Immature natural killer cell (primary cell): ENCODE data around the gene PAX2. TPM values are rescaled to one million over a fixed set of nuclear protein-coding genes. Genes with fewer than 3 reads are reported as not detected.

Experiments
- DNase-seq, 3 donors: peaks; one replicate each; pipeline ENCODE4 v3.0.0; 2022; ENCODE audit warnings: mixed read lengths in 1 of 3
- H3K27ac Mint-ChIP-seq, 6 donors: one replicate each; pipeline ENCODE4 v1.8.0; 2020; ENCODE audit warnings: mixed read lengths in 6 of 6, mild to moderate bottlenecking in 5 of 6, inconsistent platforms in 4 of 6, moderate library complexity in 3 of 6
- H3K27me3 Mint-ChIP-seq, 3 donors: one replicate each; pipeline ENCODE4 v1.8.0; 2020 to 2021; ENCODE audit warnings: low read depth in 3 of 3, mild to moderate bottlenecking in 3 of 3, mixed read lengths in 3 of 3, moderate library complexity in 3 of 3, inconsistent platforms in 1 of 3
- H3K36me3 Mint-ChIP-seq, 3 donors: one replicate each; pipeline ENCODE4 v1.8.0; 2020; ENCODE audit warnings: mixed read lengths in 3 of 3, inconsistent platforms in 2 of 3, mild to moderate bottlenecking in 2 of 3
- H3K4me1 Mint-ChIP-seq, 2 donors: one replicate each; pipeline ENCODE4 v1.8.0; 2020; ENCODE audit warnings: inconsistent platforms in 2 of 2, mild to moderate bottlenecking in 2 of 2, mixed read lengths in 2 of 2, moderate library complexity in 1 of 2
- H3K4me3 Mint-ChIP-seq, 5 donors: one replicate each; pipeline ENCODE4 v1.8.0; 2020; ENCODE audit warnings: mild to moderate bottlenecking in 5 of 5, mixed read lengths in 5 of 5, inconsistent platforms in 3 of 5, moderate library complexity in 3 of 5
- H3K9me3 Mint-ChIP-seq, 6 donors: one replicate each; pipeline ENCODE4 v1.8.0; 2020; ENCODE audit warnings: mild to moderate bottlenecking in 6 of 6, mixed read lengths in 6 of 6, inconsistent platforms in 4 of 6, moderate library complexity in 3 of 6
- polyA plus RNA-seq, 3 donors: library from polyadenylated mRNA; unstranded; fragments of 300-500 nt; fragmentation: Illumina TruSeq; gene quantifications; one replicate each; pipeline ENCODE4 v1.2.3, GENCODE V29; 2021

PAX2 gene
- polyA plus RNA-seq, 3 donors from 2014 or later = not detected

DNA sequence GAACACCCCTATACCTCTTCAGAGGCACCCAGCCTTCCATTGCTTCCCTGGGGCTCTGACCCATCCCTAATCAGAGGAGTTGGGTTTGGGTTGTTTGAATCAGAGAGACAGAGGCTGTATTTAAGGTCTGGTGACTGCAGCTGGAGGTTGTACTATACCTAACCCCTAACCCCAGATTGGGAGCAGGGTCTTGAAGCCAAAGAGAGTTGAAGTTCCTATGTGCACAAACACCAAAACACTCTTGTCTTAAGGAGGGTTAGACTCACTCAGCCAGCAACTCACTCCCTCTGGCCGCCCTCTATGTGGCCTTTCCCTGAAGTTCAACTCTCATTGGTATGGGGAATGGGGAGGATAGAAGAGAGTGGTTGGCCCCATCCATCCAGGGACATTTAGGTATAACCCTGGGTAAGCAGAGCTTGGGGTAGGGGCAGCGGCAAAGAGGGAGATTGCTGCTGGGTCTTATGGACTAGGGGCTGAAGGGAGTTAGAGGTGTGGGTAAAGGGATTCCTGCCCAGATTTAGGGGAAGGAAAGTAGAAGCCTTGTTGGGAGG lies 80.0 kb downstream of the PAX2 start:
- Mint-ChIP-seq H3K36me3 (no peaks in the 10 kb centered on the region), H3K27me3 (peaks cover 19 to 45% (median 34%) of the 10 kb centered on the region in 3 donors), H3K9me3 (peaks cover 0 to 1% (median 0%) of the 10 kb centered on the region in 6 donors), H3K27ac (no peak overlapping the region), H3K4me1 (peaks cover 24 to 30% of the 10 kb centered on the region in 2 donors), H3K4me3 (peak overlapping the region in 4 of 5 donors; percentile 1 to 45 (median 36))
- no peak for DNase-seq

DNA sequence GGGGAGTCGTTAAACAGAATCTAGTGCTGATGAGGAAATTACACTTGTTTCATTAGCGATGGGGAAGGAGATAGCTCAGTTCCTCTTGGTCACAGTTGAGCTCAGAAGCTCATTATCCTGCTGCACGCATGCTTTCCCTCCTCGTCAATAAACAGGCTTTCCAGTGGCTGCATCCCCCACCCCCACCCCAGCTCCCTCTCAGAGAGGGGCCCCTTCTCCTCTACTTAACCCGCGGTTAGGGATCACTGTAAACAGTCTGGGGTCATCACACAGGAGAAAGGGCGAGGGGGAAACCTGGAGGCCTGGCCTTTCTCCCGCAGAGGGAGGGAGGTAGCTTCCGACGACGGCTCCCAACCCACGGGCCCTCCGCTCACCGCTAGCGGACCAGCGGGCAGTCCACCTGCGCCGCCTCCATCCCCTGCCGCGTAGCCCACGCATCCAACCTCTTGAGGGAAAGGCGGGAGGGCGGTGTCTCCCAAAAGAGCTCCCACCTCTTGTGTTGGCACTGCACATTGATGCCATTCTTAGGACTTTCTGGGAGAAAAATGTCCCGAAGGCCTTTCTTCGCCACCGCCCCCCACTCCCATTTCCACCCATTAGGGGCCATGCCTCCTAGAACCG lies 80.8 kb downstream of the PAX2 start:
- Mint-ChIP-seq H3K27ac (no peak overlapping the region), H3K4me1 (peaks cover 30 to 35% of the 10 kb centered on the region in 2 donors), H3K36me3 (no peaks in the 10 kb centered on the region), H3K4me3 (peak overlapping the region in 3 of 5 donors; percentile 3 to 32 (median 15)), H3K9me3 (peaks cover 0 to 1% (median 0%) of the 10 kb centered on the region in 6 donors), H3K27me3 (peaks cover 23 to 52% (median 41%) of the 10 kb centered on the region in 3 donors)
- no peak for DNase-seq

- H3K4me3 Mint-ChIP-seq = peak overlapping the region; percentile 25 to 88 (median 48)
- no peak for DNase-seq
- peaks cover 31 to 35% of the 10 kb centered on the region in 2 donors for H3K4me1 Mint-ChIP-seq
- no peak overlapping the region for H3K27ac Mint-ChIP-seq
- no peaks in the 10 kb centered on the region for H3K36me3 Mint-ChIP-seq
- peaks cover 25 to 56% (median 43%) of the 10 kb centered on the region in 3 donors for H3K27me3 Mint-ChIP-seq
- H3K9me3 Mint-ChIP-seq = peaks cover 0 to 1% (median 0%) of the 10 kb centered on the region in 6 donors
Measured at GRCh38 chr10:100826661-100826982, 81.2 kb downstream of the PAX2 start.

DNA sequence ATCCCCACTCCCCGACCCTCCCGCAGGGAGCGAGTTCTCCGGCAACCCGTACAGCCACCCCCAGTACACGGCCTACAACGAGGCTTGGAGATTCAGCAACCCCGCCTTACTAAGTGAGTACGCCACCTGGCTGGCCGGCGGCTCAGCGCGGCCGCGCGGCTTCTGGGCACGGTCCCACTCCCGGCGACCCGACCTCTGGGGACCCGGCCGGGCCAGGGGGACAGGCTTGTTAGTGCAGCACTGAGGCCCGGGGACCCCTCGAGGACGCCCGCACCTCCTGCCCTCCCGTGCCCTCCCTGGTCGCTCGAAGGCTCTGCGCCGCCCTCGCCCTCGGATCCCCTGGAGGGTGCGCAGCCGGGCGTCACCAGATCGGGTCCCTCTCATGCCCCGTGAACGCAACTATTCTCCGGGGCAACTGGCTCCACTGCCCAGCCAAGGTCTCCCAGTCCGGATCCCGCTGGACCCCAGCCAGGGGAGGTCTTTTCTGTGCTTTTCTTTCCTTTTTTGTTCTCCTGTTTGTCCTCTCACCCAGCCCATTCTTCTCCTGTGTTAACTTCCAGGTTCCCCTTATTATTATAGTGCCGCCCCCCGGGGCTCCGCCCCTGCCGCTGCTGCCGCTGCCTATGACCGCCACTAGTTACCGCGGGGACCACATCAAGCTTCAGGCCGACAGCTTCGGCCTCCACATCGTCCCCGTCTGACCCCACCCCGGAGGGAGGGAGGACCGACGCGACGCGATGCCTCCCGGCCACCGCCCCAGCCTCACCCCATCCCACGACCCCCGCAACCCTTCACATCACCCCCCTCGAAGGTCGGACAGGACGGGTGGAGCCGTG lies 81.8 kb downstream of the PAX2 start:
- peaks cover 0 to 1% (median 0%) of the 10 kb centered on the region in 6 donors for H3K9me3 Mint-ChIP-seq
- H3K27me3 Mint-ChIP-seq = peaks cover 26 to 58% (median 40%) of the 10 kb centered on the region in 3 donors
- H3K27ac Mint-ChIP-seq = no peak overlapping the region
- H3K36me3 Mint-ChIP-seq = no peaks in the 10 kb centered on the region
- peak overlapping the region; percentile 81 to 91 (median 83) for H3K4me3 Mint-ChIP-seq
- DNase-seq = peak in 2 of 3 donors; percentile 21 to 24
- peaks cover 31 to 35% of the 10 kb centered on the region in 2 donors for H3K4me1 Mint-ChIP-seq

DNA sequence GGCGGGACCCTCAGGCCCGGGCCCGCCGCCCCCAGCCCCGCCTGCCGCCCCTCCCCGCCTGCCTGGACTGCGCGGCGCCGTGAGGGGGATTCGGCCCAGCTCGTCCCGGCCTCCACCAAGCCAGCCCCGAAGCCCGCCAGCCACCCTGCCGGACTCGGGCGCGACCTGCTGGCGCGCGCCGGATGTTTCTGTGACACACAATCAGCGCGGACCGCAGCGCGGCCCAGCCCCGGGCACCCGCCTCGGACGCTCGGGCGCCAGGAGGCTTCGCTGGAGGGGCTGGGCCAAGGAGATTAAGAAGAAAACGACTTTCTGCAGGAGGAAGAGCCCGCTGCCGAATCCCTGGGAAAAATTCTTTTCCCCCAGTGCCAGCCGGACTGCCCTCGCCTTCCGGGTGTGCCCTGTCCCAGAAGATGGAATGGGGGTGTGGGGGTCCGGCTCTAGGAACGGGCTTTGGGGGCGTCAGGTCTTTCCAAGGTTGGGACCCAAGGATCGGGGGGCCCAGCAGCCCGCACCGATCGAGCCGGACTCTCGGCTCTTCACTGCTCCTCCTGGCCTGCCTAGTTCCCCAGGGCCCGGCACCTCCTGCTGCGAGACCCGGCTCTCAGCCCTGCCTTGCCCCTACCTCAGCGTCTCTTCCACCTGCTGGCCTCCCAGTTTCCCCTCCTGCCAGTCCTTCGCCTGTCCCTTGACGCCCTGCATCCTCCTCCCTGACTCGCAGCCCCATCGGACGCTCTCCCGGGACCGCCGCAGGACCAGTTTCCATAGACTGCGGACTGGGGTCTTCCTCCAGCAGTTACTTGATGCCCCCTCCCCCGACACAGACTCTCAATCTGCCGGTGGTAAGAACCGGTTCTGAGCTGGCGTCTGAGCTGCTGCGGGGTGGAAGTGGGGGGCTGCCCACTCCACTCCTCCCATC lies 82.7 kb downstream of the PAX2 start:
- Mint-ChIP-seq H3K9me3 (no peaks in the 10 kb centered on the region), H3K4me3 (peak overlapping the region; percentile 82 to 88 (median 86)), H3K36me3 (no peaks in the 10 kb centered on the region), H3K27me3 (peaks cover 29 to 53% (median 39%) of the 10 kb centered on the region in 3 donors), H3K4me1 (peaks cover 31 to 35% of the 10 kb centered on the region in 2 donors), H3K27ac (peak overlapping the region in 2 of 6 donors; percentile 19 to 44)
- DNase-seq = peak; percentile 17 to 35 (median 30)

DNA sequence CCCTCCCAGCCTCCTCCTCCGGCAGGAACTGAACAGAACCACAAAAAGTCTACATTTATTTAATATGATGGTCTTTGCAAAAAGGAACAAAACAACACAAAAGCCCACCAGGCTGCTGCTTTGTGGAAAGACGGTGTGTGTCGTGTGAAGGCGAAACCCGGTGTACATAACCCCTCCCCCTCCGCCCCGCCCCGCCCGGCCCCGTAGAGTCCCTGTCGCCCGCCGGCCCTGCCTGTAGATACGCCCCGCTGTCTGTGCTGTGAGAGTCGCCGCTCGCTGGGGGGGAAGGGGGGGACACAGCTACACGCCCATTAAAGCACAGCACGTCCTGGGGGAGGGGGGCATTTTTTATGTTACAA lies 83.3 kb downstream of the PAX2 start:
- peak in 2 of 3 donors; percentile 3 to 14 for DNase-seq
- peaks cover 31 to 35% of the 10 kb centered on the region in 2 donors for H3K4me1 Mint-ChIP-seq
- H3K27me3 Mint-ChIP-seq = peaks cover 30 to 55% (median 33%) of the 10 kb centered on the region in 3 donors
- H3K4me3 Mint-ChIP-seq = peak overlapping the region; percentile 82 to 88 (median 86)
- H3K27ac Mint-ChIP-seq = peak overlapping the region in 2 of 6 donors; percentile 19 to 44
- H3K9me3 Mint-ChIP-seq = no peaks in the 10 kb centered on the region
- H3K36me3 Mint-ChIP-seq = no peaks in the 10 kb centered on the region

- Mint-ChIP-seq H3K9me3 (no peaks in the 10 kb centered on the region), H3K4me1 (peaks cover 31 to 35% of the 10 kb centered on the region in 2 donors), H3K27me3 (peaks cover 30 to 50% (median 30%) of the 10 kb centered on the region in 3 donors), H3K36me3 (no peaks in the 10 kb centered on the region), H3K4me3 (peak overlapping the region; percentile 82 to 88 (median 88)), H3K27ac (peak overlapping the region in 2 of 6 donors; percentile 44 to 65)
- DNase-seq = peak in 1 of 3 donors; percentile 1
Measured at GRCh38 chr10:100829097-100829870, 83.9 kb downstream of the PAX2 start.

DNA sequence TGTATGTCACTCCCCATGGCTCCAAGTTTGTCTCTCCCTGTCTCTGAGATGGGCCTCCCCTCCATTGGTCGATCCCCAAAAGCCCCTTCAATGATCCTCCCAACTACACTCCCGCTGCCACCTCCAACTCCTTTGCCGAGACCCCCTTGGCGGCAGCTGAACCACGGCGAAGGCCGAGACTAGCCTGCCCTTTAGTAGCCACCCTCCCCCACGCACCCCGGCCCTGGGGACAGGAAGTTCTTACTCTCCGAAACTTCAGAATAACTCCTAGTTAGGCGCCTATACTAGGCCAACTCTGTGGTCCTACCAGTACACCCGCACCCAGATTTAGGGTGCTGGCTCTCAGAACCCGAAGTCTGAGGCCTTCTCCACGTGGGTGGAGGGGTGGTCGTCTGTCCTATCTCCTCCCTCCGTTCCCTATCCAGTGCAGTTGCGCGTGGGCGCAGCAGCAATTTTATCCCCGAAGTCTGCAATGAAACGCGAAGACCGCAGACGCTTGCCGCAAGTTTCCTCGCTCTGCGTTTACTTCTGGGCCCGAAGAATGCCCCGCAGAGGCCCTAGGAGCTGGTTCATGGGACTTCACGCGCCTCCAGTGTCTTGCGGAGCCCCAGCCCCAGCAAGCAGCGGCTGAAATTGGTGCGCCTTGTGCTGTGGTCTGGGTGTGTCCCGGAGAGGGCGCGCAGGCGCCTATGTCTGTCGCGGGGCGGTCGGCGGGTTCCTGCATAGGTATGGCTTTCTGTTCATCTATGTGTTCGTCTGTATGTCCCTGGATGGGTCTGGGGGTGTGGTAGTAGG lies 84.7 kb downstream of the PAX2 start:
- Mint-ChIP-seq H3K4me1 (peaks cover 31 to 35% of the 10 kb centered on the region in 2 donors), H3K36me3 (no peaks in the 10 kb centered on the region), H3K27me3 (peaks cover 29 to 50% (median 29%) of the 10 kb centered on the region in 3 donors), H3K9me3 (peaks cover 0 to 3% (median 0%) of the 10 kb centered on the region in 6 donors), H3K27ac (peak overlapping the region in 1 of 6 donors; percentile 49), H3K4me3 (peak overlapping the region; percentile 47 to 75 (median 70))
- no peak for DNase-seq

GRCh38 chr10:100830728-100831111 lies 85.3 kb downstream of the PAX2 start:
- H3K36me3 Mint-ChIP-seq = no peaks in the 10 kb centered on the region
- H3K27me3 Mint-ChIP-seq = peaks cover 24 to 44% (median 29%) of the 10 kb centered on the region in 3 donors
- peaks cover 0 to 3% (median 0%) of the 10 kb centered on the region in 6 donors for H3K9me3 Mint-ChIP-seq
- no peak for DNase-seq
- H3K27ac Mint-ChIP-seq = no peak overlapping the region
- peaks cover 31 to 35% of the 10 kb centered on the region in 2 donors for H3K4me1 Mint-ChIP-seq
- H3K4me3 Mint-ChIP-seq = peak overlapping the region; percentile 18 to 55 (median 36)

- DNase-seq = no peak
- H3K4me3 Mint-ChIP-seq = no peak overlapping the region
- peaks cover 31 to 35% of the 10 kb centered on the region in 2 donors for H3K4me1 Mint-ChIP-seq
- H3K36me3 Mint-ChIP-seq = no peaks in the 10 kb centered on the region
- H3K9me3 Mint-ChIP-seq = peaks cover 0 to 3% (median 0%) of the 10 kb centered on the region in 6 donors
- H3K27me3 Mint-ChIP-seq = peaks cover 24 to 42% (median 27%) of the 10 kb centered on the region in 3 donors
- no peak overlapping the region for H3K27ac Mint-ChIP-seq
Measured at GRCh38 chr10:100831742-100832141, 86.4 kb downstream of the PAX2 start.

DNA sequence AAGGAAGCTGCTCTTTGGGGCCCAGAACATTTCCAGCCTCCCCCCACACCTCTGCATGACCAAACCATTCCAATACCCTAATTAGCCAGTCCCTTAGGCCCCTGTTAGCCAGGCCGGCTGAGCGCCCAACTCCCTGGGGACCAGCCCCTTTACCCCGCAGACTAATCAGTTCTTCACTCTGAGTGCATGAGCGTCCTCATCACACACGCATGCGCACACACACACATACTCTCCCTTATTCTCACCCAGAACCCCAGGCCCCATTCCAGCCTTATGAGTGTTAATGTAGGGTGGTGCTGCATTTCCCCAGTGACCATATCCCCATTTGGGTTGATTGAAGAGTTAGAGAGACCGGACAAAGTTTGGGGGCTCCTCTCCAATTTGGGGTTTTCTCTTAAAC lies 90.4 kb downstream of the PAX2 start:
- H3K27me3 Mint-ChIP-seq = peaks cover 9 to 20% (median 11%) of the 10 kb centered on the region in 3 donors
- no peaks in the 10 kb centered on the region for H3K36me3 Mint-ChIP-seq
- peaks cover 0 to 3% (median 0%) of the 10 kb centered on the region in 6 donors for H3K9me3 Mint-ChIP-seq
- H3K27ac Mint-ChIP-seq = no peak overlapping the region
- H3K4me3 Mint-ChIP-seq = no peak overlapping the region
- H3K4me1 Mint-ChIP-seq = peaks cover under 1 to 3% of the 10 kb centered on the region in 2 donors
- DNase-seq = no peak

GRCh38 chr10:100836891-100837290 lies 91.5 kb downstream of the PAX2 start:
- Mint-ChIP-seq H3K27me3 (peaks cover 4 to 16% (median 6%) of the 10 kb centered on the region in 3 donors), H3K9me3 (peaks cover 0 to 3% (median 0%) of the 10 kb centered on the region in 6 donors), H3K27ac (no peak overlapping the region), H3K4me3 (no peak overlapping the region), H3K36me3 (no peaks in the 10 kb centered on the region), H3K4me1 (no peaks in the 10 kb centered on the region)
- no peak for DNase-seq
